ENCODE measurements around the gene AMIGO2.

DNA sequence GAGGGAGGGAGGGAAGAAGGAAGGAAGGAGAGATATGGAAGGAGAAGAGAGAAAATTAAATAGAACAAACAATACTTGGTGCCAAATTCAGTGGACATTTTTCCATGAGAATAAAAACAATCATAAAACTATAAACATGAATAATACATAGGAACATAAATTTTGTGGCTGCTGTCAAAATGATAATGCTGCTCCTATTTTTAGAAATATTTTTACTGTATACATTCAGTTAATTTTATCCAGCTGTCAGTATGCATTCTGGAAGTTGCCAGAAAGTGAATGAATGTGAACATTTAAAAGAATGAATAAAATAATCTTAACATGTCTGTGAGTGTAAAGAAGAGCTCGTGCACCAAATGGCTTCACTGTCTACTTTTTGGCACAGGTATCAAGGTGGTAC, 14.2 kb downstream of the AMIGO2 start:
- TF ChIP-seq GATA2 (IDR thresholded peaks at IDR 0.05; ENCODE audit: low read depth, low read length) = no peak
- TF ChIP-seq GATA3 (IDR thresholded peaks at IDR 0.05; ENCODE audit: low read depth, low read length) = no peak
